H9 (cell line): ENCODE data around the gene LZTFL1. TPM values are rescaled to one million over a fixed set of nuclear protein-coding genes. Genes with fewer than 3 reads are reported as not detected.

ENCODE experiments used
- DNase-seq: peaks from one replicate; pipeline ENCODE4 v3.0.0-alpha.2; 2017
- H2AFZ ChIP-seq: one replicate; pipeline ENCODE4 v1.6.1; 2013; ENCODE audit warnings: mild to moderate bottlenecking, low read length, control low read depth, moderate library complexity
- H2AK5ac ChIP-seq: 2 replicates; pipeline ENCODE4 v1.6.1; 2013; ENCODE audit warnings: low read length, control low read depth, mixed read lengths; ENCODE audit not compliant: insufficient read length
- H2BK120ac ChIP-seq: one replicate; pipeline ENCODE4 v1.6.1; 2013; ENCODE audit warnings: low read depth, mild to moderate bottlenecking, low read length, control low read depth, inconsistent platforms; ENCODE audit not compliant: poor library complexity, severe bottlenecking
- H2BK12ac ChIP-seq: 2 replicates; pipeline ENCODE4 v1.6.1; 2013; ENCODE audit warnings: low read length, control low read depth, mixed read lengths, low read depth; ENCODE audit not compliant: insufficient read length
- H2BK15ac ChIP-seq: 2 replicates; pipeline ENCODE4 v1.6.1; 2013; ENCODE audit warnings: low read depth, low read length, control low read depth
- H2BK20ac ChIP-seq: one replicate; pipeline ENCODE4 v1.6.1; 2013; ENCODE audit warnings: low read depth, mild to moderate bottlenecking, low read length, control low read depth, inconsistent platforms; ENCODE audit not compliant: poor library complexity, severe bottlenecking
- H2BK5ac ChIP-seq: 2 replicates; pipeline ENCODE4 v1.6.1; 2013; ENCODE audit warnings: low read length, control low read depth, mixed read lengths; ENCODE audit not compliant: insufficient read length
- H3K14ac ChIP-seq: 2 replicates; pipeline ENCODE4 v1.6.1; 2013; ENCODE audit warnings: low read length, control low read depth; ENCODE audit not compliant: insufficient read depth
- H3K18ac ChIP-seq: 2 replicates; pipeline ENCODE4 v1.6.1; 2013; ENCODE audit warnings: low read depth, mild to moderate bottlenecking, mixed read lengths, low read length, control low read depth; ENCODE audit not compliant: insufficient read length
- H3K23ac ChIP-seq: 2 replicates; pipeline ENCODE4 v1.6.1; 2013; ENCODE audit warnings: low read length, control low read depth, mixed read lengths, low read depth; ENCODE audit not compliant: insufficient read length
- H3K23me2 ChIP-seq: 2 replicates; pipeline ENCODE4 v1.6.1; 2013; ENCODE audit warnings: low read depth, mild to moderate bottlenecking, mixed read lengths, low read length, control low read depth; ENCODE audit not compliant: insufficient read length, poor library complexity, severe bottlenecking
- H3K27ac ChIP-seq: 2 replicates; pipeline ENCODE4 v1.5.1; 2013; ENCODE audit warnings: low read length, control low read depth, mixed read lengths, low read depth; ENCODE audit not compliant: insufficient read length
- H3K27me3 ChIP-seq: 2 replicates; pipeline ENCODE4 v1.6.1; 2013; ENCODE audit warnings: low read length, control low read depth, inconsistent platforms; ENCODE audit not compliant: insufficient read depth
- H3K4ac ChIP-seq: 2 replicates; pipeline ENCODE4 v1.6.1; 2013; ENCODE audit warnings: low read depth, mild to moderate bottlenecking, control low read depth, inconsistent platforms, low read length, moderate library complexity
- H3K4me1 ChIP-seq: 2 replicates; pipeline ENCODE4 v1.6.1; 2013; ENCODE audit warnings: low read length, control low read depth, inconsistent platforms; ENCODE audit not compliant: insufficient read depth
- H3K4me2 ChIP-seq: 2 replicates; pipeline ENCODE4 v1.6.1; 2013; ENCODE audit warnings: low read length, control low read depth, mixed read lengths; ENCODE audit not compliant: insufficient read length, insufficient read depth
- H3K56ac ChIP-seq: 2 replicates; pipeline ENCODE4 v1.6.1; 2013; ENCODE audit warnings: low read depth, mild to moderate bottlenecking, mixed read lengths, low read length, control low read depth; ENCODE audit not compliant: insufficient read length
- H3K79me1 ChIP-seq: 2 replicates; pipeline ENCODE4 v1.6.1; 2013; ENCODE audit warnings: low read depth, mild to moderate bottlenecking, moderate library complexity, low read length, control low read depth, inconsistent platforms; ENCODE audit not compliant: insufficient read depth, poor library complexity, severe bottlenecking
- H3K79me2 ChIP-seq: 2 replicates; pipeline ENCODE4 v1.6.1; 2013; ENCODE audit warnings: low read length, control low read depth, inconsistent platforms; ENCODE audit not compliant: insufficient read depth
- H3K9ac ChIP-seq: 2 replicates; pipeline ENCODE4 v1.6.1; 2013; ENCODE audit warnings: low read length, control low read depth, mixed read lengths; ENCODE audit not compliant: insufficient read length; ENCODE audit errors: extremely low read depth
- H3K9me3 ChIP-seq: one replicate; pipeline ENCODE4 v1.6.1; 2013; ENCODE audit warnings: low read depth, low read length, inconsistent platforms; ENCODE audit not compliant: control insufficient read depth
- H3T11ph ChIP-seq: one replicate; pipeline ENCODE4 v1.6.1; 2013; ENCODE audit warnings: mild to moderate bottlenecking, low read length, control low read depth, inconsistent platforms
- H4K20me1 ChIP-seq: one replicate; pipeline ENCODE4 v1.6.1; 2013; ENCODE audit not compliant: control insufficient read depth, insufficient read length, insufficient read depth
- H4K5ac ChIP-seq: 2 replicates; pipeline ENCODE4 v1.6.1; 2013; ENCODE audit warnings: low read depth, mild to moderate bottlenecking, mixed read lengths, low read length, control low read depth; ENCODE audit not compliant: insufficient read length
- H4K8ac ChIP-seq: replicated peaks from 2 replicates; pipeline ENCODE4 v1.6.1; 2013; ENCODE audit warnings: low read length, control low read depth, mixed read lengths, low read depth; ENCODE audit not compliant: insufficient read length
- H4K91ac ChIP-seq: 2 replicates; pipeline ENCODE4 v1.6.1; 2013; ENCODE audit warnings: low read depth, mild to moderate bottlenecking, moderate library complexity, mixed read lengths, low read length, control low read depth; ENCODE audit not compliant: insufficient read length
- H3K27ac Mint-ChIP-seq, 3 experiments: 2 replicates in 2 of 3; 3 replicates in 1 of 3; pipeline ENCODE4 v1.8.0; 2020 to 2021; ENCODE audit warnings: mixed read lengths in 3 of 3, mild to moderate bottlenecking in 1 of 3, moderate library complexity in 1 of 3
- H3K27me3 Mint-ChIP-seq: 2 replicates; pipeline ENCODE4 v1.8.0; 2021; ENCODE audit warnings: low read depth, mild to moderate bottlenecking, moderate library complexity, mixed read lengths
- H3K36me3 Mint-ChIP-seq, 3 experiments: 2 replicates in 2 of 3; 3 replicates in 1 of 3; pipeline ENCODE4 v1.8.0; 2020 to 2021; ENCODE audit warnings: low read depth in 3 of 3, mixed read lengths in 3 of 3; ENCODE audit not compliant: insufficient read depth in 1 of 3
- H3K4me1 Mint-ChIP-seq, 2 experiments: 2 replicates each; pipeline ENCODE4 v1.8.0; 2020; ENCODE audit warnings: mixed read lengths in 2 of 2
- H3K4me3 Mint-ChIP-seq, 2 experiments: 2 replicates in 1 of 2; 3 replicates in 1 of 2; pipeline ENCODE4 v1.8.0; 2020 to 2021; ENCODE audit warnings: mild to moderate bottlenecking in 2 of 2, mixed read lengths in 2 of 2, moderate library complexity in 1 of 2
- H3K9me3 Mint-ChIP-seq, 2 experiments: 2 replicates in 1 of 2; 3 replicates in 1 of 2; pipeline ENCODE4 v1.8.0; 2020; ENCODE audit warnings: mild to moderate bottlenecking in 2 of 2, mixed read lengths in 2 of 2, moderate library complexity in 1 of 2
- CTCF ChIP-seq: fragments of 200-600 bp; sonication (generic); conservative IDR thresholded peaks from 3 replicates; pipeline ENCODE4 v1.8.0; 2021; ENCODE audit warnings: antibody characterized with exemption, mild to moderate bottlenecking
- WGBS: extraction: QIAGEN DNeasy Blood & Tissue Kit; methylation state at CpG from one replicate; pipeline ENCODE4 v1.1.7; 2013; ENCODE audit warnings: missing lambda C conversion rate, low lambda C conversion rate, mixed read lengths; ENCODE audit not compliant: insufficient read length; ENCODE audit errors: extremely low coverage; 5-methylcytosine and 5-hydroxymethylcytosine counted together
- total RNA-seq: library from RNA; stranded (reverse); gene quantifications from 2 replicates; pipeline ENCODE4 v1.2.1, GENCODE V29; 2021

LZTFL1 gene
- total RNA-seq, 1 experiment from 2014 or later = 12.2 TPM

GRCh38 chr3:45844616-45845015, 2.7 kb upstream of the LZTFL1 start:
- no peak overlapping the region for H4K5ac ChIP-seq
- no peak overlapping the region for H3K4me2 ChIP-seq
- H4K91ac ChIP-seq = no peak overlapping the region
- H2BK5ac ChIP-seq = no peak overlapping the region
- H2AFZ ChIP-seq = no peak overlapping the region
- peaks cover 3 to 5% of the 10 kb centered on the region in 2 experiments; a peak in 3 of 4 replicates for H3K4me1 Mint-ChIP-seq
- H3K9ac ChIP-seq = no peak overlapping the region
- no peak overlapping the region for H3K14ac ChIP-seq
- no CpG with 5 or more reads among the region's 1 CpG for WGBS
- H3K23ac ChIP-seq = no peak overlapping the region
- no peaks in the 10 kb centered on the region for H3K36me3 Mint-ChIP-seq
- H2BK12ac ChIP-seq = no peak overlapping the region
- H3K56ac ChIP-seq = no peak overlapping the region
- H3T11ph ChIP-seq = no peak overlapping the region
- no peak for TF ChIP-seq CTCF
- H3K27me3 Mint-ChIP-seq = peaks cover 64% of the 10 kb centered on the region
- H2BK20ac ChIP-seq = no peak overlapping the region
- H3K79me2 ChIP-seq = no peaks in the 10 kb centered on the region; the same call in 1 of the 2 replicates
- no peak overlapping the region for H2BK15ac ChIP-seq
- H3K18ac ChIP-seq = no peak overlapping the region
- no peak overlapping the region for H3K4ac ChIP-seq
- H3K9me3 ChIP-seq = no peaks in the 10 kb centered on the region
- peaks cover 6% of the 10 kb centered on the region; the same call in 1 of the 2 replicates for H3K27me3 ChIP-seq
- no peaks in the 10 kb centered on the region for H3K79me1 ChIP-seq
- DNase-seq = no peak
- H3K4me1 ChIP-seq = no peaks in the 10 kb centered on the region
- H2BK120ac ChIP-seq = no peak overlapping the region
- H2AK5ac ChIP-seq = no peak overlapping the region
- H3K27ac ChIP-seq = no peak overlapping the region
- no peak overlapping the region for H3K4me3 Mint-ChIP-seq
- no peak overlapping the region for H3K27ac Mint-ChIP-seq
- H3K23me2 ChIP-seq = peaks cover 11% of the 10 kb centered on the region
- no peaks in the 10 kb centered on the region for H4K20me1 ChIP-seq
- H3K9me3 Mint-ChIP-seq = no peaks in the 10 kb centered on the region
- no peak overlapping the region for H4K8ac ChIP-seq
